Measurements from ENCODE around the gene SLC12A3. TPM values are rescaled to one million over a fixed set of nuclear protein-coding genes. Genes with fewer than 3 reads are reported as not detected.

Gene SLC12A3
- total and polyA plus RNA-seq, 2 of the 8 experiments (the other 6 are each of a cell fraction or from before 2014, with no cell fraction given), result not detected

- H2BK20ac ChIP-seq (ENCODE audit: low read length), result no peak overlapping the region
- no peaks in the 10 kb centered on the region for H3K27me3 ChIP-seq (replicated peaks in 1 of 4; ENCODE audit: control insufficient read depth in 3 of 4, extremely low read depth in 1 of 4, insufficient read depth in 3 of 4, low read length in 3 of 4)
- H3K4me1 ChIP-seq (replicated peaks in 1 of 4; ENCODE audit: control insufficient read depth in 3 of 4, insufficient read depth in 4 of 4, low read length in 3 of 4), result no peaks in the 10 kb centered on the region
- H2BK15ac ChIP-seq (ENCODE audit: low read length), result no peak overlapping the region
- no peaks in the 10 kb centered on the region for H3K79me2 ChIP-seq (ENCODE audit: control insufficient read depth in 1 of 2, insufficient read depth in 2 of 2, low read length in 2 of 2)
- no peak overlapping the region for H3K18ac ChIP-seq (ENCODE audit: extremely low read depth, low read length)
- no peak overlapping the region for H2AFZ ChIP-seq (ENCODE audit: low read length)
- H3K23ac ChIP-seq (ENCODE audit: insufficient read length), result no peak overlapping the region
- no peak overlapping the region for H2BK120ac ChIP-seq (replicated peaks; ENCODE audit: low read depth, low read length)
- DNase-seq (ENCODE audit: low read depth in 1 of 2, low spot score in 2 of 2) (no peak), FAIRE-seq (no peak)
- peaks cover 17 to 28% of the 10 kb centered on the region in 2 experiments for H3K9me3 ChIP-seq (ENCODE audit: insufficient read depth in 2 of 2, low read depth in 1 of 2, low read length in 1 of 2)
- H3K4ac ChIP-seq (replicated peaks; ENCODE audit: insufficient read length, low read depth, low read length), result no peak overlapping the region
- no peak overlapping the region for H3K4me2 ChIP-seq (ENCODE audit: insufficient read depth in 1 of 2, low read depth in 2 of 2, low read length in 2 of 2)
- ChIA-PET POLR2A (ENCODE audit: partially characterized antibody) (interaction anchor here (1.4 kb wide), 1 partner anchor 11 kb away, joined by 3 read pairs; no protein-coding TSS in a partner anchor), CTCF (ENCODE audit: partially characterized antibody) (interaction anchor here (1.0 kb wide), 1 partner anchor 13 kb away, joined by 3 read pairs; no protein-coding TSS in a partner anchor)
- H4K91ac ChIP-seq (replicated peaks; ENCODE audit: insufficient read length, low read length), result no peak overlapping the region
- H3K14ac ChIP-seq (ENCODE audit: insufficient read length), result no peak overlapping the region
- no peaks in the 10 kb centered on the region for H3K36me3 ChIP-seq (ENCODE audit: control insufficient read depth in 2 of 4, insufficient read depth in 4 of 4, low read length in 3 of 4)
- no peaks in the 10 kb centered on the region for H4K20me1 ChIP-seq (replicated peaks in 1 of 2; ENCODE audit: control insufficient read depth in 1 of 2, insufficient read depth in 2 of 2, low read length in 2 of 2)
- WGBS, 2 experiments (ENCODE audit: extremely low coverage in 1 of 2, insufficient coverage in 1 of 2, insufficient read length in 1 of 2, insufficient replicate concordance in 2 of 2, low coverage in 1 of 2, low lambda C conversion rate in 2 of 2, missing lambda C conversion rate in 1 of 2), result 89% methylated on average over 8 of the region's 9 CpGs; no CpG with 5 or more reads in 1 of the 2 experiments
- H3K9ac ChIP-seq (replicated peaks in 1 of 4; ENCODE audit: extremely low read depth in 1 of 4, low read depth in 3 of 4, low read length in 3 of 4), result no peak overlapping the region
- no peak overlapping the region for H3K56ac ChIP-seq (replicated peaks; ENCODE audit: insufficient read length, low read depth, low read length)
- no peak overlapping the region for H3K27ac ChIP-seq (ENCODE audit: low read depth, low read length)
- no peak overlapping the region for H2AK5ac ChIP-seq (ENCODE audit: low read depth, low read length)
- H3K79me1 ChIP-seq (ENCODE audit: low read depth, low read length), result no peaks in the 10 kb centered on the region
- no peaks in the 10 kb centered on the region for H3K23me2 ChIP-seq (ENCODE audit: low read depth, low read length)
- H3K4me3 ChIP-seq (ENCODE audit: extremely low read depth in 1 of 4, insufficient read depth in 2 of 4, low read depth in 3 of 4, low read length in 4 of 4), result no peak overlapping the region
- H4K5ac ChIP-seq (ENCODE audit: insufficient read length, low read depth, low read length), result no peak overlapping the region
- H2BK5ac ChIP-seq (ENCODE audit: low read depth, low read length), result no peak overlapping the region
- TF ChIP-seq CBX8 (IDR thresholded peaks at IDR 0.05; ENCODE audit: borderline replicate concordance, low read depth, low read length) (no peak), KDM5A (IDR thresholded peaks at IDR 0.05; ENCODE audit: low read length) (no peak), E2F6 (IDR thresholded peaks at IDR 0.05) (no peak), SP2 (IDR thresholded peaks at IDR 0.05; ENCODE audit: low read length) (no peak), SRF (IDR thresholded peaks at IDR 0.05; ENCODE audit: low read depth, low read length) (no peak), CHD2 (IDR thresholded peaks at IDR 0.05; ENCODE audit: low read length) (no peak), TCF12 (IDR thresholded peaks at IDR 0.05; ENCODE audit: low read depth, low read length) (no peak), BCL11A (IDR thresholded peaks at IDR 0.05; ENCODE audit: low read depth in 2 of 2, low read length in 2 of 2) (no peak), TEAD4 (IDR thresholded peaks at IDR 0.05; ENCODE audit: low read depth, low read length) (no peak), CBX5 (IDR thresholded peaks at IDR 0.05; ENCODE audit: low read depth, low read length) (no peak)
- H2BK12ac ChIP-seq (ENCODE audit: low read depth, low read length), result no peak overlapping the region
- H4K8ac ChIP-seq (ENCODE audit: extremely low read depth, insufficient read depth, low read length), result no peak overlapping the region
Measured at GRCh38 chr16:56886826-56887225, 21.8 kb downstream of the SLC12A3 start.

Data from H1 (cell line).